ENCODE measurements around the gene CACNB4.
"Not testable (repeated sequence)": the region's sequence is repeated elsewhere in the genome, so short reads cannot be mapped to it uniquely, and the experiment has no call there.

CACNB4 gene

GRCh38 chr2:152031747-152032306 lies 67.0 kb downstream of the CACNB4 start:
- Histone ChIP-seq H3K27ac (peak overlapping the region in 1 of 21 experiments; percentile 10), H3K4me3 (no peak overlapping the region)

GRCh38 chr2:152030596-152031328 lies 68.1 kb downstream of the CACNB4 start:
- H3K27ac ChIP-seq, H3K4me3 ChIP-seq: not testable (repeated sequence)

GRCh38 chr2:152028182-152028862 lies 70.5 kb downstream of the CACNB4 start:
- no peak overlapping the region for H3K4me3 ChIP-seq
- peak overlapping the region in 3 of 21 experiments; percentile 27 to 65 (median 54) for H3K27ac ChIP-seq

- Histone ChIP-seq H3K4me3 (peak overlapping the region in 3 of 7 experiments; percentile 1 to 20 (median 1)), H3K27ac (no peak overlapping the region)
Measured at GRCh38 chr2:152025678-152026287, 73.1 kb downstream of the CACNB4 start.

- H3K27ac ChIP-seq, result no peak overlapping the region
Measured at GRCh38 chr2:152024477-152024876, 74.4 kb downstream of the CACNB4 start.

GRCh38 chr2:152022090-152022489 lies 76.8 kb downstream of the CACNB4 start:
- H3K4me3 ChIP-seq, result no peak overlapping the region
- H3K27ac ChIP-seq, result no peak overlapping the region

More at GRCh38 chr2:152024477-152024876, 74.4 kb downstream of the CACNB4 start:
- no peak overlapping the region for H3K4me3 ChIP-seq

- not testable (repeated sequence) for H3K4me3 ChIP-seq, H3K27ac ChIP-seq
Measured at GRCh38 chr2:152021001-152021400, 77.8 kb downstream of the CACNB4 start.

- no peak overlapping the region for H3K4me3 ChIP-seq
- no peak overlapping the region for H3K27ac ChIP-seq
Measured at GRCh38 chr2:152019732-152020131, 79.1 kb downstream of the CACNB4 start.

GRCh38 chr2:152016181-152017120 lies 82.4 kb downstream of the CACNB4 start:
- H3K4me3 ChIP-seq, result no peak overlapping the region

GRCh38 chr2:152015552-152015951 lies 83.3 kb downstream of the CACNB4 start:
- Histone ChIP-seq H3K4me3 (no peak overlapping the region), H3K27ac (no peak overlapping the region)

More at GRCh38 chr2:152016181-152017120, 82.4 kb downstream of the CACNB4 start:
- H3K27ac ChIP-seq, result no peak overlapping the region

- H3K27ac ChIP-seq, result no peak overlapping the region
- no peak overlapping the region for H3K4me3 ChIP-seq
Measured at GRCh38 chr2:152012697-152013096, 86.1 kb downstream of the CACNB4 start.

GRCh38 chr2:152011724-152012123 lies 87.1 kb downstream of the CACNB4 start:
- no peak overlapping the region for H3K4me3 ChIP-seq
- H3K27ac ChIP-seq, result no peak overlapping the region

- Histone ChIP-seq H3K27ac (no peak overlapping the region), H3K4me3 (no peak overlapping the region)
Measured at GRCh38 chr2:152005607-152006006, 93.2 kb downstream of the CACNB4 start.

- H3K27ac ChIP-seq, H3K4me3 ChIP-seq: not testable (repeated sequence)
Measured at GRCh38 chr2:152003283-152003682, 95.6 kb downstream of the CACNB4 start.

- H3K4me3 ChIP-seq, result no peak overlapping the region
Measured at GRCh38 chr2:151999053-151999452, 99.8 kb downstream of the CACNB4 start.

GRCh38 chr2:151996243-151997003 lies 102.4 kb downstream of the CACNB4 start:
- no peak overlapping the region for H3K4me3 ChIP-seq
- H3K27ac ChIP-seq, result peak overlapping the region in 1 of 21 experiments; percentile 17

More at GRCh38 chr2:151999053-151999452, 99.8 kb downstream of the CACNB4 start:
- no peak overlapping the region for H3K27ac ChIP-seq

GRCh38 chr2:151995161-151995557 lies 103.7 kb downstream of the CACNB4 start:
- H3K4me3 ChIP-seq, result no peak overlapping the region
- no peak overlapping the region for H3K27ac ChIP-seq

GRCh38 chr2:151994178-151994577 lies 104.7 kb downstream of the CACNB4 start:
- not testable (repeated sequence) for H3K27ac ChIP-seq, H3K4me3 ChIP-seq

- Histone ChIP-seq H3K27ac (no peak overlapping the region), H3K4me3 (no peak overlapping the region)
Measured at GRCh38 chr2:151991010-151991409, 107.8 kb downstream of the CACNB4 start.
